NCI-H69 (cell line): ENCODE data around the gene LANCL2.
"Not testable (repeated sequence)": the region's sequence is repeated elsewhere in the genome, so short reads cannot be mapped to it uniquely, and the experiment has no call there.

Experiments
- DNase-seq: peaks from one replicate; lab custom pipeline; 2025; lab: John Stamatoyannopoulos, UW

LANCL2 gene

GRCh38 chr7:55405856-55406541 is 40.9 kb downstream of the LANCL2 start:
- DNase-seq, result peak; percentile 21

- peak; percentile 42 for DNase-seq
These were observed 44.5 kb downstream of the LANCL2 start for GRCh38 chr7:55409482-55410225.

GRCh38 chr7:55410667-55411239 is 45.6 kb downstream of the LANCL2 start:
- DNase-seq, result no peak

GRCh38 chr7:55411844-55412243 is 46.7 kb downstream of the LANCL2 start:
- DNase-seq, result no peak

- peak; percentile 75 for DNase-seq
These were observed 48.3 kb downstream of the LANCL2 start for GRCh38 chr7:55413442-55413841.

GRCh38 chr7:55415173-55415778 is 50.1 kb downstream of the LANCL2 start:
- DNase-seq, result peak; percentile 85

- DNase-seq, result not testable (repeated sequence)
These were observed 52.3 kb downstream of the LANCL2 start for GRCh38 chr7:55417456-55417855.

- peak; percentile 85 for DNase-seq
These were observed 55.4 kb downstream of the LANCL2 start for GRCh38 chr7:55420530-55420929.

GRCh38 chr7:55423277-55423711 is 58.2 kb downstream of the LANCL2 start:
- DNase-seq, result no peak

GRCh38 chr7:55423891-55424290 is 58.8 kb downstream of the LANCL2 start:
- no peak for DNase-seq

- DNase-seq, result no peak
These were observed 60.1 kb downstream of the LANCL2 start for GRCh38 chr7:55425141-55425752.

- DNase-seq, result no peak
These were observed 61.5 kb downstream of the LANCL2 start for GRCh38 chr7:55426676-55427075.

- DNase-seq, result no peak
These were observed 62.2 kb downstream of the LANCL2 start for GRCh38 chr7:55427342-55427741.

GRCh38 chr7:55427800-55428199 is 62.7 kb downstream of the LANCL2 start:
- DNase-seq, result peak; percentile 32

- DNase-seq, result no peak
These were observed 64.8 kb downstream of the LANCL2 start for GRCh38 chr7:55429835-55430499.

- no peak for DNase-seq
These were observed 66.8 kb downstream of the LANCL2 start for GRCh38 chr7:55431898-55432297.

- no peak for DNase-seq
These were observed 67.4 kb downstream of the LANCL2 start for GRCh38 chr7:55432506-55432905.

GRCh38 chr7:55432939-55433784 is 68.0 kb downstream of the LANCL2 start:
- DNase-seq, result peak; percentile 73

- DNase-seq, result no peak
These were observed 70.3 kb downstream of the LANCL2 start for GRCh38 chr7:55435466-55435865.

- no peak for DNase-seq
These were observed 71.3 kb downstream of the LANCL2 start for GRCh38 chr7:55436457-55436856.

GRCh38 chr7:55437375-55437774 is 72.2 kb downstream of the LANCL2 start:
- no peak for DNase-seq
